Neural cell (in vitro differentiated cells): Measurements from ENCODE around the gene SCP2.

Source experiments
- CTCF ChIP-seq: fragments of 450-650 bp; IDR thresholded peaks from 2 replicates; pipeline ENCODE4 v1.5.1; 2014; ENCODE audit warnings: antibody characterized with exemption, mild to moderate bottlenecking, moderate library complexity; ENCODE audit not compliant: poor library complexity, severe bottlenecking
- EP300 ChIP-seq: fragments of 450-650 bp; conservative IDR thresholded peaks from 2 replicates; pipeline ENCODE4 v1.6.1; 2014; ENCODE audit warnings: antibody characterized with exemption, mild to moderate bottlenecking, moderate library complexity; ENCODE audit not compliant: poor library complexity, severe bottlenecking
- EZH2 ChIP-seq: fragments of 200-600, 300-800 bp; shearing (Covaris generic), sonication (generic); IDR thresholded peaks from 2 replicates; pipeline ENCODE4 v1.6.1; 2014; ENCODE audit warnings: antibody characterized with exemption, low read length, borderline replicate concordance, mild to moderate bottlenecking; ENCODE audit not compliant: insufficient read depth, poor library complexity, severe bottlenecking
- MXI1 ChIP-seq: fragments of 450-650 bp; conservative IDR thresholded peaks from 2 replicates; pipeline ENCODE4 v1.6.1; 2014; ENCODE audit warnings: antibody characterized with exemption, mild to moderate bottlenecking; ENCODE audit not compliant: poor library complexity, severe bottlenecking
- SMC3 ChIP-seq: fragments of 450-650 bp; conservative IDR thresholded peaks from 2 replicates; pipeline ENCODE4 v1.6.1; 2014; ENCODE audit warnings: antibody characterized with exemption, mild to moderate bottlenecking, moderate library complexity; ENCODE audit not compliant: poor library complexity

- TF ChIP-seq EZH2 (no peak), CTCF (no peak), EP300 (peak; percentile 39), MXI1 (no peak), SMC3 (no peak)
Measured at GRCh38 chr1:53046930-53047329, 119.9 kb downstream of the SCP2 start.
